ENCODE measurements around the gene SETD1A.

SETD1A gene

DNA sequence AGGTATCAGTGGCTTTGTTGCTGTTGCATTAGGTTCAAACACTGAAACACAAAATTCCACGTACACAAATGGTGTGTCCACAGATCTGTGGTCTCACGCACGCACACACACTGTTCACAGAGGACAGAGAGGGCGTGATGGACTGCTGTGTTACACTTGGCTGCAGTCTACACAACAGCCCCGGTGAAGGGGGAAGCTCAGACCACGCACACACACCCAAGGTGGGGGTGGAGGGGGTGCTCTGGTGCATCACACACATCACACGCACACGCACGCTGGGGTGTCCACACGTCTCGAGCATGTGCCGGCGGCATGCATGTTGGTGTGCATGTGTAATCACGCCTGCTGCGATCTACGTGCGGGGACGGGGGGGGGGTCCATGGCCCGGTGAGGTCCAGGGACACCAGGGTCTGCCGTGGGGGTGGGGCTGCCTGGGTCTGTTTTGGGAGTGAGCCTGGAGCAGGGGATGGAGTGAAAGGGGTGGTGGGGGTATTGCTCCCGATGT is 34.8 kb downstream of the SETD1A start:
- Histone ChIP-seq H2AFZ (ENCODE audit: low read length) (no peak overlapping the region), H3K9me3 (ENCODE audit: insufficient read depth, low read depth, low read length) (no peaks in the 10 kb centered on the region), H3K36me3 (ENCODE audit: insufficient read depth, low read length) (no peaks in the 10 kb centered on the region), H3K79me2 (ENCODE audit: insufficient read depth, low read length) (no peaks in the 10 kb centered on the region), H3K4me1 (ENCODE audit: insufficient read depth, low read length, poor library complexity, severe bottlenecking) (peaks cover 3% of the 10 kb centered on the region), H4K20me1 (ENCODE audit: insufficient read depth, low read length, poor library complexity, severe bottlenecking) (no peaks in the 10 kb centered on the region), H3K9ac (ENCODE audit: low read depth, low read length, poor library complexity, severe bottlenecking) (no peak overlapping the region), H3K4me3 (ENCODE audit: low read length, poor library complexity, severe bottlenecking) (no peak overlapping the region), H3K4me2 (ENCODE audit: low read depth, low read length, poor library complexity, severe bottlenecking) (no peak overlapping the region), H3F3A (ENCODE audit: low read depth) (no peaks in the 10 kb centered on the region), H3K9me2 (replicated peaks; ENCODE audit: low read depth, low read length) (no peaks in the 10 kb centered on the region), H3K27me3 (ENCODE audit: insufficient read depth, low read length, poor library complexity, severe bottlenecking) (no peaks in the 10 kb centered on the region)
- TF ChIP-seq EZH2phosphoT487 (IDR thresholded peaks at IDR 0.05; ENCODE audit: borderline replicate concordance) = no peak
- TF ChIP-seq CTCF (conservative IDR thresholded peaks at IDR 0.05; ENCODE audit: low read length) = no peak

DNA sequence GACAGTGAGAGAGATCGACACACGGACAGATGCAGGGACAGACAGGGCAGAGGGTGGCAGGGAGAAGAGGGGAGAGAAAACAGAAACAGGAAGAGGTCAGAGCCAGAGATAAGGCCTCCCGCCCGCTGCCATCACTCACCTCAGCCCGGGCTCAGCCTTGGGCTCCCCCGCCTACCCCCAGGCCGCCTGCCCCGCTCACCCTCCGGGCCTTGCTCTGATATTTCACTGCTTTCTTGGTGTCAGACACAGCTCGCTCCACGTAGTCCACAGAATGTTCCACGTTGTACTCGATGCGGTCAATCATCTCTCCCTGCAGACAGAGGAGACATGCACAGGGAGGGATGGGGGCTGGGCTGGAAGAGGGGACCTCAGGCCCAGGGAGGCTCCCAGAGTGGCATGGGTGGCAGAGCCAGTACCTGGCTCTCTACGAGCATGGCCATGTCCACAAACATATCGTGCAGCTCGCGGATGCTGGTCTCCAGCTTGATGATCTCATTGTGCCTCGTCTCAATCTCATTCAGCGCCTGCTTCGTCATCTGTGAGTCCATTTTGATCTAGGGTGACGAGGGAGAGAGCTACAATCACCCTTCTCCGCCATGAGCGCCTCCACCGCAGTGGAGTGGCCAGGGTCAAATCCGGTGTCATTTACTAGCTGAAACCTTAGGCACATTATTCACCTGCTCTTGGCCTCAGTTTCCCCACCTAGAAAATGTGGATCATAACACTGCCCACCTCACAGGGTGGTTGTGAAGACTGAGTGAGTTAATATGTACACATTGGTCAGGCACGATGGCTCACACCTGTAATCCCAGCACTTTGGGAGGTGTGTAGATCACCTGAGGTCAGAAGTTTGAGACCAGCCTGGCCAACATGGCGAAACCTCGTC is 35.6 kb downstream of the SETD1A start:
- Histone ChIP-seq H2AFZ (ENCODE audit: low read length) (no peak overlapping the region; the same call in 1 of the 2 replicates), H3K4me1 (ENCODE audit: insufficient read depth, low read length, poor library complexity, severe bottlenecking) (peaks cover 3% of the 10 kb centered on the region), H4K20me1 (ENCODE audit: insufficient read depth, low read length, poor library complexity, severe bottlenecking) (no peaks in the 10 kb centered on the region), H3K4me2 (ENCODE audit: low read depth, low read length, poor library complexity, severe bottlenecking) (no peak overlapping the region), H3K9ac (ENCODE audit: low read depth, low read length, poor library complexity, severe bottlenecking) (no peak overlapping the region), H3K9me2 (replicated peaks; ENCODE audit: low read depth, low read length) (no peaks in the 10 kb centered on the region), H3F3A (ENCODE audit: low read depth) (no peaks in the 10 kb centered on the region), H3K27me3 (ENCODE audit: insufficient read depth, low read length, poor library complexity, severe bottlenecking) (no peaks in the 10 kb centered on the region), H3K4me3 (ENCODE audit: low read length, poor library complexity, severe bottlenecking) (no peak overlapping the region), H3K9me3 (ENCODE audit: insufficient read depth, low read depth, low read length) (no peaks in the 10 kb centered on the region), H3K79me2 (ENCODE audit: insufficient read depth, low read length) (no peaks in the 10 kb centered on the region), H3K36me3 (ENCODE audit: insufficient read depth, low read length) (no peaks in the 10 kb centered on the region)
- TF ChIP-seq EZH2phosphoT487 (IDR thresholded peaks at IDR 0.05; ENCODE audit: borderline replicate concordance) = no peak
- no peak for TF ChIP-seq CTCF (conservative IDR thresholded peaks at IDR 0.05; ENCODE audit: low read length)

GRCh38 chr16:30995927-30996323 is 38.4 kb downstream of the SETD1A start:
- no peak overlapping the region for H2AFZ ChIP-seq (ENCODE audit: low read length)
- TF ChIP-seq EZH2phosphoT487 (IDR thresholded peaks at IDR 0.05; ENCODE audit: borderline replicate concordance) = no peak
- no peak for TF ChIP-seq CTCF (conservative IDR thresholded peaks at IDR 0.05; ENCODE audit: low read length)
- no peaks in the 10 kb centered on the region for H3F3A ChIP-seq (ENCODE audit: low read depth)
- no peaks in the 10 kb centered on the region for H4K20me1 ChIP-seq (ENCODE audit: insufficient read depth, low read length, poor library complexity, severe bottlenecking)
- peaks cover 3% of the 10 kb centered on the region for H3K4me1 ChIP-seq (ENCODE audit: insufficient read depth, low read length, poor library complexity, severe bottlenecking)
- H3K27me3 ChIP-seq (ENCODE audit: insufficient read depth, low read length, poor library complexity, severe bottlenecking) = no peaks in the 10 kb centered on the region
- H3K4me3 ChIP-seq (ENCODE audit: low read length, poor library complexity, severe bottlenecking) = no peak overlapping the region
- H3K9me3 ChIP-seq (ENCODE audit: insufficient read depth, low read depth, low read length) = no peaks in the 10 kb centered on the region
- no peaks in the 10 kb centered on the region for H3K9me2 ChIP-seq (replicated peaks; ENCODE audit: low read depth, low read length)
- no peaks in the 10 kb centered on the region for H3K36me3 ChIP-seq (ENCODE audit: insufficient read depth, low read length)
- H3K79me2 ChIP-seq (ENCODE audit: insufficient read depth, low read length) = no peaks in the 10 kb centered on the region
- no peak overlapping the region for H3K9ac ChIP-seq (ENCODE audit: low read depth, low read length, poor library complexity, severe bottlenecking)
- no peak overlapping the region for H3K4me2 ChIP-seq (ENCODE audit: low read depth, low read length, poor library complexity, severe bottlenecking)

All from Loucy (cell line).